NB4 (cell line): Measurements from ENCODE around the gene ACTRT2.

Source experiments
- MYC ChIP-seq: IDR thresholded peaks from 2 replicates; pipeline ENCODE4 v1.6.1; 2011; ENCODE audit warnings: low read depth, low read length
- POLR2A ChIP-seq: IDR thresholded peaks from 2 replicates; pipeline ENCODE4 v1.6.1; 2011; ENCODE audit warnings: mild to moderate bottlenecking; ENCODE audit not compliant: insufficient read length; ENCODE audit errors: extremely low read depth
- TF ChIP-seq, protein P1 (sequence below): IDR thresholded peaks from one replicate; pipeline ENCODE4 v1.5.1; 2012; ENCODE audit warnings: low read depth, low read length
- TF ChIP-seq, protein P2 (sequence below): IDR thresholded peaks from 2 replicates; pipeline ENCODE4 v1.6.1; 2011; ENCODE audit warnings: low read depth, low read length

DNA sequence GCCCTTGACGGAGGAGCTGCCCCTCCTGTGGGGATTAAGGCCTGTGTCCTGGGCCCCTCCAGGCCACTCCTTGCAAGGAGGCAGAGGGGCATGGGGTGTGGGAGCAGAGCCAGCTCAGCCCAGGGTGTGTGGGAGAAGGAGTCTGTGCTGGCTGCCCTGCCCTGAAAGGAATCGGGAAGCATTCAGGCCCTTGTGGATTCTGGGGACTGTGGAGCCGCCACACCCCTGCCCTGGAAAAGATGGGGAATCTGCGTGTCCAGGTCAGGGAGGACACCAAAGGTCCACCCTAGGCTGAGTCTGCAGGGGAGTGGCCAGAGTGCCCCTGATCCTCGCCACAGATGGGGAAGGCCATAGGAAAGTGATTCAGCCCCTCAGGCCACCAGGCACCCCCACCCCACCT lies 31.2 kb downstream of the ACTRT2 start:
- TF ChIP-seq, protein P1, sequence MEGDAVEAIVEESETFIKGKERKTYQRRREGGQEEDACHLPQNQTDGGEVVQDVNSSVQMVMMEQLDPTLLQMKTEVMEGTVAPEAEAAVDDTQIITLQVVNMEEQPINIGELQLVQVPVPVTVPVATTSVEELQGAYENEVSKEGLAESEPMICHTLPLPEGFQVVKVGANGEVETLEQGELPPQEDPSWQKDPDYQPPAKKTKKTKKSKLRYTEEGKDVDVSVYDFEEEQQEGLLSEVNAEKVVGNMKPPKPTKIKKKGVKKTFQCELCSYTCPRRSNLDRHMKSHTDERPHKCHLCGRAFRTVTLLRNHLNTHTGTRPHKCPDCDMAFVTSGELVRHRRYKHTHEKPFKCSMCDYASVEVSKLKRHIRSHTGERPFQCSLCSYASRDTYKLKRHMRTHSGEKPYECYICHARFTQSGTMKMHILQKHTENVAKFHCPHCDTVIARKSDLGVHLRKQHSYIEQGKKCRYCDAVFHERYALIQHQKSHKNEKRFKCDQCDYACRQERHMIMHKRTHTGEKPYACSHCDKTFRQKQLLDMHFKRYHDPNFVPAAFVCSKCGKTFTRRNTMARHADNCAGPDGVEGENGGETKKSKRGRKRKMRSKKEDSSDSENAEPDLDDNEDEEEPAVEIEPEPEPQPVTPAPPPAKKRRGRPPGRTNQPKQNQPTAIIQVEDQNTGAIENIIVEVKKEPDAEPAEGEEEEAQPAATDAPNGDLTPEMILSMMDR = no peak
- TF ChIP-seq POLR2A (no peak), MYC (no peak)
- TF ChIP-seq, protein P2, sequence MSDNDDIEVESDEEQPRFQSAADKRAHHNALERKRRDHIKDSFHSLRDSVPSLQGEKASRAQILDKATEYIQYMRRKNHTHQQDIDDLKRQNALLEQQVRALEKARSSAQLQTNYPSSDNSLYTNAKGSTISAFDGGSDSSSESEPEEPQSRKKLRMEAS = no peak
